ENCODE results near the gene CINP.
"Not testable (repeated sequence)": the region's sequence is repeated elsewhere in the genome, so short reads cannot be mapped to it uniquely, and the experiment has no call there.

Gene CINP

DNA sequence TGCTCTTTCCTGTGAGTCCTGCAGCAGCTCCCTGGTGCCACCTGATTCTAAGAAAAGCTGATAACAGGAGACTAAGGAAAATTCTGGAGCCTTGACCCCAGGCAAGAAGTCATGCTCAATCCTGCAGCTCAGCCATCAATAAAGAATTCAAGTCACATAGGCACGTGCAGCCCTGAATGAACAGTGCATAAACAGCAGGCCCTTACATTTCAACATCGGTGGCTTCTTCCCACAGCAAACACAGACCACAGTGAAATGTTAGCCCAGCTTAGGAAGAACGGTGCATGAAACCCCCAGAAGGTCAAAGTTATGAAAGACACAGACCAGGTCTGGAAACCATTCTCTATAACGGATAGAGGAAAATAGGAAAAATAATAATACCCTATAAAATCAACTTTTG, 10.5 kb downstream of the CINP start:
- no peak for DNase-seq

DNA sequence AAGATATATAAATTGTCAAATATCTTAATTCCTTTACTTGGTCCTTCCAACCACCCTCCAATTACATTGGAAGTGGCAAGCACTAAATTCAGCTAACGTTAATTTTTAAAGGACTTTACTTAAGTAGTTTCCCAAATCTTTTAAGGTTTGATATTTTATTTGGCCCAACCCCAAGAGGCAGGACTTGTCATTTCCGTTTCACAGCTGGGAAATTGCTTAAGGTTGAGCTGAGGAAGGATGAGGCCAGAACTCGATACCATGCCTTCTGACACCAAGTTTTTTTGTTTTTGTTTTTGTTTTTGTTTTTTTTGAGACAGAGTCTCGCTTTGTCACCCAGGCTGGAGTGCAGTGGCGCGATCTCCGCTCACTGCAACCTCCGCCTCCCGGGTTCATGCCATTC, 11.1 kb downstream of the CINP start:
- not testable (repeated sequence) for DNase-seq

- DNase-seq = no peak
Measured at GRCh38 chr14:102351023-102351422, 11.7 kb downstream of the CINP start.

- no peak for DNase-seq
Measured at GRCh38 chr14:102348376-102348775, 14.3 kb downstream of the CINP start.

DNA sequence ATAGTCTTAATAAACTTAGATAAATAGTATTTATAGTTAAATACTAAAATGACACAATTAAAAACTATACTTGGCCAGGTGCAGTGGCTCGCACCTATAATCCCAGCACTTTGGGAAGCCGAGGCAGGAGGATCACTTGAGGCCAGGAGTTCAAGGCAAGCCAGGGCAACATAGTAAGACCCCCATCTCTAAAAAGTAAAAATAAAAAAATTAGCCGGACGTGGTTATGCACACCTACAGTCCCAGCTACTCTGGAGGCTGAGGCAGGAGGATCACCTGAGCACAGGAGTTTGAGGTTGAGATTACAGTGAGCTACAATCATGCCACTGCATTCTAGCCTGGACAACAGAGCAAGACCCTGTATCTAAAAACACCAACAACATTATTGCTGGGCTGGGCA, 16.0 kb downstream of the CINP start:
- DNase-seq = no peak

DNA sequence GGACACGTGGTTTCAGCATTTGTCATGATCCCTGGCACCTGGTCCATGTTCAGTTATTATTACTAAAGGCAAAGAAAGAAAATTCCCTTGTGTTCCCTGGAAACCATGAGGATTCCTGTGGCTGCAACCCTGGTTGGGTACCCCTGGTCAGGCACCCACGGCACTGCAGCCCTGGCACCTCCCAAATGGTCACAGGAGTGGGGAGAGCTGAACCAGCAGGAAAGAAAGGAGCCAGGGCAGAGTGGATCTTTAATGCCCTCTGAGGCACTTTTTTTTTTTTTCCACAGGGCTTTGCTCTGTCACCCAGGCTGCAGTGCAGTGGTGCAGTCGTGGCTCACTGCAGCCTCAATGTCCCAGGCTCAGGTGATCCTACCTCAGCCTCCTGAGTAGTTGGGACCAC, 17.5 kb downstream of the CINP start:
- no peak for DNase-seq

GRCh38 chr14:102344485-102344884, 18.2 kb downstream of the CINP start:
- DNase-seq = no peak

GRCh38 chr14:102344084-102344483, 18.6 kb downstream of the CINP start:
- no peak for DNase-seq

GRCh38 chr14:102342238-102342637, 20.5 kb downstream of the CINP start:
- DNase-seq = no peak

DNA sequence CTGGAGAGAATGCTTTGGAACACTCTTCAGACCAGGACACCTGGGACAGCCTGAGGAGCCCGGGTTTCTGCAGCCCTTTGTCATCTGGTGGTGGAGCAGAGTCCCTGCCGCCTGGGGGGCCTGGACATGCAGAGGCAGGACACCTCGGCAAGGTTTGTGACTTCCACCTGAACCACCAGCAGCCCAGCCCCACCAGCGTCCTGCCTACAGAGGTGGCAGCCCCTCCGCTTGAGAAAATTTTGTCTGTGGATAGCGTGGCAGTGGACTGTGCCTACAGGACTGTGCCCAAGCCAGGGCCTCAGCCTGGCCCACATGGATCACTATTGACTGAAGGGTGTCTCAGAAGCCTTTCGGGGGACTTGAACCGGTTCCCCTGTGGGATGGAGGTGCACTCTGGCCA, 21.1 kb downstream of the CINP start:
- no peak for DNase-seq

GRCh38 chr14:102338724-102339123, 24.0 kb downstream of the CINP start:
- DNase-seq = no peak

DNA sequence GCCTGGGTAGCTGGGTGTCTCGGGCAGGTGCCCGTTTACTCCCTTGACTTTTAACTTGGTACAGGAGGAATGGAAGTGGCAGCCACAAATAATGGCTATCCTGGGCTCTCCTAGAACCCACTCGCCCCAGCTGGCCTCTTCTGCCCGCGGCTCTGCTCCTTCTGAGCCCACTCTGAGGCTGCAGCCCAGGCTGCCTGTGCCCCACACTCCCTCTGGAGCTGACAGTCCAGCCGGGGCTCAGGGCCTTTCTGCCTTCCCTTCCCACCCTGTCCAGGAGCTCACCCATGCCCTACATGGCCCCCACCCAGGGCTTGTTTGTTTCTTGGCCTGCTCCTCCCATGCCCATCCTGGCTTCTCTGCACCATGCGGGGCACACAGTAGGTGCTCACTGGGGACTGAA, 27.5 kb downstream of the CINP start:
- DNase-seq = no peak

DNA sequence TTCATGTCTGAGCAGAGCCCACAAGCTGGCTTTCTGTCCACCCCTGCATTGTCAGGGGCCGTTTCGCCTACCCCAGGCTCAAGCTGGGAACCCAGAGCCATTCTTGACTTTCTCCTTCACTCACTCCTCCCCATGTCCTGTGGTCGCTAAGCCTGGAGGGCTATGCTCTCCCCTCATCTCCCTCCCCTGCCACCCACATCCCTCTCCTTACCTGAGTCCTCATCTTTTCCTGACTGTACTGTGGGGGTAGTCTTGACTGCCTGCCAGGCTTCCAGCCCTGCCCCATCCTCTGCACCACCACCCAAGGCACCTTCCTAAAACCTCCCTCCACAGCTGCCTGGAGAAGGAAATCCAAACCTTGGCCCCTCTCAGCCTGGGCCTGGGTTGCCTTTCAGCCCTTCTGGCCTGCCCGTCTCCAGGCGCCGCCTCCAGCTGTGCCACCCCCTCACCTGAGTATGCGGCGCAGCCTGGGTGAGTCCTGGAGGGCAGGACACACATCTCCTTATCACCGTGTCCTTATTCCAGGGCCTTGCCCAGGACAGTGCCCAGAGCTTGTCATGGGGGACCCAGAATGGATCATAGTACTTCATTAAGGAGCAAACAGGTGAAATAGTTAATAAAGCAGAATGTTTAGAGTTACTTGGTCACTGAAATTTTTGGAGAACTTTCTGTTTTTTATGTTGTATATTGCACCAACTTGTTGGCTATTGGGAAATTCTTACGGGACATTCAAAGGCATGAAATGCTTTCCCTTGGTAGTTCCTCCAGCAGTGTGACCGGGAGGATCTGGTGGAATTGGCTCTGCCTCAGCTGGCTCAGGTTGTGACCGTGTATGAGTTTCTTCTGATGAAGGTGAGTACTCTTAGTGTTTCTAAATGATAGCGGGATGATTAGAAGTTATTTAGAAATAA, 28.6 kb downstream of the CINP start:
- DNase-seq = no peak

DNA sequence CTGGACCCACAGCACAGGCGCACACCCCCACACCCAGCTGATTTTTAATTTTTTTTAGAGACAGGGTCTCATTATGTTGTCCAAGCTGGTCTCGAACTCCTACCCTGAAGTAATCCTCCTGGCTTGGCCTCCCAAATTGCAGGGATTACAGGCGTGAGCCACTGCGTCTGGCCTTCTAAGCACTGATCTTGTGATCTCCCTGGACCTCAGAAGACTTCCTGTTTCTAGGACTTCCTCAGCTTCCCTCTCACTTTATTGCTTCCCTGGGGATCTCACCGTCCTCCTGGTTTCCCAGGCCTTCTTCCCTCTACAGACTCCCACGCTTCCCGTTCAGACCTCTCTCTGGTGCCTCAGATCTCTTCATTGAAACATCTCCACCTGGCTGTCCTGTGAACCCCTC, 29.3 kb downstream of the CINP start:
- DNase-seq = no peak

- no peak for DNase-seq
Measured at GRCh38 chr14:102330806-102331205, 31.9 kb downstream of the CINP start.

DNA sequence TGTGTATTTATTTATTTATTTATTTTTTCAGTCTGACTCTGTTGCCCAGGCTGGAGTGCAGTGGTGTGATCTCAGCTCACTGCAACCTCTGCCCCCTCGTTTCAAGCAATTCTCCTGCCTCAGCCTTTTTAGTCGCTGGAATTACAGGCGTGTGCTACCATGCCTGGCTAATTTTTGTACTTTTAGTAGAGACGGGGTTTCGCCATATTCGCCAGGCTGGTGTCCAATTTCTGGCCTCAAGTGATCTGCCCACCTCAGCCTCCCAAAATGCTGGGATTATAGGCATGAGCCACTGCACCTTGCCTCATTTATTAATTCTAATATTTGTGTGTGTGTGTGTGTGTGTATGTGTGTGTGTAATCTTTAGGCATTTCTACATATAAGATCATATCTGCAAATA, 33.3 kb downstream of the CINP start:
- DNase-seq = not testable (repeated sequence)

DNA sequence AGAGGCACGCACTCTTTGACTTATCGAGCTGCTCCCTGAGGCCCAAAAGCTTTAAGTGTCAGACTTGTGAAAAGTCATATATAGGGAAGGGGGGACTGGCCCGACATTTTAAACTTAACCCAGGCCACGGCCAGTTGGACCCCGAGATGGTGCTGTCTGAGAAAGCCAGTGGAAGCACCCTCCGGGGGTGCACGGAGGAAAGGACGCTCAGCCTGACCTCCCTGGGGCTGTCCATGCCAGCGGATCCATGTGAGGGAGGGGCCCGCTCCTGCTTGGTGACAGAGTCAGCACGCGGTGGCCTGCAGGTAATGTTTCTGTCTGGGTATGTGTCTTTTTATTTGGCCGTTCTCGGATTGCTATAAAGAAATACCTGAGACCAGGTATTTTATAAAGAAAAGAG, 36.1 kb downstream of the CINP start:
- no peak for DNase-seq

DNA sequence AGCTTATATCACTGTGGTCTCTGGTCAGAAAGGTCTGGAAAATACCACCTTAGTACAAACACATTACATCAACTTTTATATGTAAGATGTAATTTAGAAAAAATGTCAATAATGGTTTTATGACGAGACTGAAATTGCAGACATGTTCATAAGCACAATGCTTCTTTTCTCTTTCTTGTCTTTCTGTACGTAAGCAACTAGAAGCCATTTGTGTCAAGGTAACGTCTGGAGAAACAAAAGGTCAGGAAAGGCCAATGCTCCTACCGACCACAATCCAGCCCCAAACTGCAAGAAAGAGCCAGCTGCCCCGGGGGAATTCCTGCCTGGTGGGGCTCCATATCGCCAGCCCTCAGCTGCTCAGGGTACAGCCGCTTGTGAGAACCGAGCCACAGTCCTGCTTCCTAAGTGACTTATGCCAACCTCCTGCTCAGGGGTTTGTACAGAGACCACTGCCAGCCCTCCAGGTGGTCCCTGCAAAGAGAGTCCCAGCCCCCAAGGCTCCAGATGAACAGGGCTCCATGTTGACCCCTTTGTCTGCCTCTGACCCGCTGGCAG, 36.8 kb downstream of the CINP start:
- DNase-seq = no peak

- peak; percentile 75 to 81 for DNase-seq
Measured at GRCh38 chr14:102323102-102323501, 39.6 kb downstream of the CINP start.

GRCh38 chr14:102321456-102322422, 41.0 kb downstream of the CINP start:
- no peak for DNase-seq

GRCh38 chr14:102320671-102321455, 41.8 kb downstream of the CINP start:
- no peak for DNase-seq

DNA sequence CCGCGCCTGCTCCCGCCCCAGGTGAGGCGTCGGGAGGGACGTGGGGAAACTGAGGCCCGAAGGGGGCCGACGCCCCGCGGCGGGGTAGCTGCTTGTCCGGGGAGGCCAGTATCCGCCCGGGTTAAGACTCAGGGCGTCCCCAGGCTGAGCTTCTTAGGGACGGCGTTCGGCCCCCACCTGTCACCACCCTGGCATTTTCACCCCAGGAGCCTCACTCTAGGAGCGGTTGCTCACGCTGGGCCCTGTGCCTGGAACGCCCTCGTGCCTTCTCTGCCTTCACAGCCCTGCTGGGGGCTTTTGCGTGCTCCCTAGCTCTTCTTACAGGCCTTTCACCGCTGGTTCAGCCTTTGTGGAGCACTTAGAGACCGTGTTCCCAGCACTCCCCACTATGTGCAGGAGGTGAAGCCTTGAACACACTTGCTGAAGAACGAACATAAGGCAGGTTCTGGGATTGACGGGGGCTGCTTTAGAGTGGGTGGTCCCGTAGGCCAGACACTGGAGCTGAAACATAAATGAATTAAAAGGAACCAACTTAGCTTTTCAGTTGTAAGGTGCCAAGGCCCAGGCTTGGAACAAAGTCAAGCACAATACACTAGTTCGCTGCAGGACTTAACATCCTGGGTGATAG, 42.5 kb downstream of the CINP start:
- peak in 1 of 2 experiments; percentile 39 for DNase-seq
